H1 (cell line): Measurements from ENCODE around the gene S100A13. TPM values are rescaled to one million over a fixed set of nuclear protein-coding genes. Genes with fewer than 3 reads are reported as not detected.

Experiments
- CTCF ChIA-PET: fragments of 300-600 bp; sonication (Branson Sonifier 250); formaldehyde crosslinking; loops from one replicate; lab custom pipeline; 2021; ENCODE audit not compliant: partially characterized antibody; lab: Charles Lee
- POLR2A ChIA-PET: fragments of 300-600 bp; sonication (Branson Sonifier 250); formaldehyde crosslinking; loops from one replicate; lab custom pipeline; 2021; ENCODE audit warnings: inconsistent platforms; ENCODE audit not compliant: partially characterized antibody; lab: Charles Lee
- DNase-seq, 2 experiments: peaks; one replicate each; pipeline versions ENCODE4 v3.0.0 to v3.0.0-alpha.2; 2010 to 2022; ENCODE audit warnings: low spot score in 2 of 2, low read depth in 1 of 2, mixed read lengths in 1 of 2
- FAIRE-seq: peaks from 2 replicates; lab custom pipeline; 2011; peaks lifted over from hg19 to GRCh38; lab: Jason Lieb, UNC
- H2AFZ ChIP-seq: 2 replicates; pipeline ENCODE4 v1.8.1; 2012; ENCODE audit warnings: low read length, inconsistent platforms
- H2AK5ac ChIP-seq: 2 replicates; pipeline ENCODE4 v1.6.1; 2013; ENCODE audit warnings: low read depth, low read length
- H2BK120ac ChIP-seq: replicated peaks from 2 replicates; pipeline ENCODE3; 2013; ENCODE audit warnings: low read depth, low read length, inconsistent platforms
- H2BK12ac ChIP-seq: 2 replicates; pipeline ENCODE4 v1.6.1; 2013; ENCODE audit warnings: low read depth, low read length
- H2BK15ac ChIP-seq: 2 replicates; pipeline ENCODE4 v1.6.1; 2013; ENCODE audit warnings: low read length
- H2BK20ac ChIP-seq: 2 replicates; pipeline ENCODE4 v1.6.1; 2013; ENCODE audit warnings: low read length
- H2BK5ac ChIP-seq: 2 replicates; pipeline ENCODE4 v1.6.1; 2013; ENCODE audit warnings: low read depth, low read length
- H3K14ac ChIP-seq: 2 replicates; pipeline ENCODE4 v1.6.1; 2013; ENCODE audit warnings: inconsistent platforms; ENCODE audit not compliant: insufficient read length
- H3K18ac ChIP-seq: 2 replicates; pipeline ENCODE4 v1.6.1; 2013; ENCODE audit warnings: low read length; ENCODE audit errors: extremely low read depth
- H3K23ac ChIP-seq: 2 replicates; pipeline ENCODE4 v1.6.1; 2013; ENCODE audit warnings: inconsistent platforms; ENCODE audit not compliant: insufficient read length
- H3K23me2 ChIP-seq: 2 replicates; pipeline ENCODE4 v1.6.1; 2013; ENCODE audit warnings: low read depth, low read length
- H3K27ac ChIP-seq: 2 replicates; pipeline ENCODE4 v1.6.1; 2011; ENCODE audit warnings: low read depth, low read length, inconsistent platforms
- H3K27me3 ChIP-seq, 4 experiments: replicated peaks in 1 of 4; 1 replicate in 1 of 4; 2 replicates in 3 of 4; pipeline versions ENCODE4 v1.6.1 to v1.8.1; 2011 to 2013; ENCODE audit warnings: low read length in 3 of 4, mild to moderate bottlenecking in 3 of 4, inconsistent platforms in 2 of 4, mixed read lengths in 2 of 4, moderate library complexity in 1 of 4; ENCODE audit not compliant: control insufficient read depth in 3 of 4, insufficient read depth in 3 of 4; ENCODE audit errors: extremely low read depth in 1 of 4
- H3K36me3 ChIP-seq, 4 experiments: 2 replicates each; pipeline versions ENCODE4 v1.6.1 to v1.8.1; 2011 to 2013; ENCODE audit warnings: mild to moderate bottlenecking in 4 of 4, low read length in 3 of 4, moderate library complexity in 2 of 4, control low read depth in 1 of 4, inconsistent platforms in 1 of 4; ENCODE audit not compliant: insufficient read depth in 4 of 4, control insufficient read depth in 2 of 4
- H3K4ac ChIP-seq: replicated peaks from 2 replicates; pipeline ENCODE3; 2013; ENCODE audit warnings: low read length, low read depth, mixed read lengths, inconsistent platforms; ENCODE audit not compliant: insufficient read length
- H3K4me1 ChIP-seq, 4 experiments: replicated peaks in 1 of 4; 1 replicate in 1 of 4; 2 replicates in 3 of 4; pipeline versions ENCODE4 v1.6.1 to v1.8.1; 2011 to 2013; ENCODE audit warnings: low read length in 3 of 4, inconsistent platforms in 2 of 4, mixed read lengths in 1 of 4; ENCODE audit not compliant: insufficient read depth in 4 of 4, control insufficient read depth in 3 of 4
- H3K4me2 ChIP-seq, 2 experiments: 2 replicates each; pipeline versions ENCODE4 v1.6.1 to v1.8.1; 2011 to 2013; ENCODE audit warnings: low read depth in 2 of 2, low read length in 2 of 2, control low read depth in 1 of 2, inconsistent platforms in 1 of 2, mild to moderate bottlenecking in 1 of 2; ENCODE audit not compliant: insufficient read depth in 1 of 2
- H3K4me3 ChIP-seq, 4 experiments: fragments of 200-600, 300-600 bp in 1 of 4; sonication (generic), shearing (Covaris generic), sonication (Bioruptor Twin) in 1 of 4; 2 replicates each; pipeline versions ENCODE4 v1.5.1 to v1.8.1; 2011 to 2016; ENCODE audit warnings: low read length in 4 of 4, low read depth in 3 of 4, control low read depth in 2 of 4, inconsistent platforms in 2 of 4, mild to moderate bottlenecking in 2 of 4, mixed read lengths in 1 of 4, moderate library complexity in 1 of 4; ENCODE audit not compliant: insufficient read depth in 2 of 4; ENCODE audit errors: extremely low read depth in 1 of 4
- H3K56ac ChIP-seq: replicated peaks from 2 replicates; pipeline ENCODE3; 2013; ENCODE audit warnings: low read depth, mild to moderate bottlenecking, mixed read lengths, low read length, inconsistent platforms; ENCODE audit not compliant: insufficient read length
- H3K79me1 ChIP-seq: 2 replicates; pipeline ENCODE4 v1.6.1; 2013; ENCODE audit warnings: low read depth, low read length, control low read depth
- H3K79me2 ChIP-seq, 2 experiments: 2 replicates each; pipeline versions ENCODE4 v1.6.1 to v1.8.1; 2012 to 2013; ENCODE audit warnings: low read length in 2 of 2, mild to moderate bottlenecking in 2 of 2, inconsistent platforms in 1 of 2; ENCODE audit not compliant: insufficient read depth in 2 of 2, control insufficient read depth in 1 of 2
- H3K9ac ChIP-seq, 4 experiments: replicated peaks in 1 of 4; 1 replicate in 1 of 4; 2 replicates in 3 of 4; pipeline versions ENCODE4 v1.6.1 to v1.8.1; 2011 to 2013; ENCODE audit warnings: low read depth in 3 of 4, low read length in 3 of 4, control low read depth in 2 of 4, mild to moderate bottlenecking in 2 of 4, moderate library complexity in 2 of 4, inconsistent platforms in 1 of 4; ENCODE audit errors: extremely low read depth in 1 of 4
- H3K9me3 ChIP-seq, 2 experiments: 2 replicates each; pipeline versions ENCODE4 v1.6.1 to v1.8.1; 2012 to 2013; ENCODE audit warnings: mild to moderate bottlenecking in 2 of 2, moderate library complexity in 2 of 2, control low read depth in 1 of 2, inconsistent platforms in 1 of 2, low read depth in 1 of 2, low read length in 1 of 2, mixed read lengths in 1 of 2; ENCODE audit not compliant: insufficient read depth in 2 of 2
- H4K20me1 ChIP-seq, 2 experiments: replicated peaks in 1 of 2; 2 replicates each; pipeline versions ENCODE3 to v1.8.1; 2011 to 2013; ENCODE audit warnings: inconsistent platforms in 2 of 2, low read length in 2 of 2, mild to moderate bottlenecking in 1 of 2; ENCODE audit not compliant: insufficient read depth in 2 of 2, control insufficient read depth in 1 of 2
- H4K5ac ChIP-seq: 2 replicates; pipeline ENCODE4 v1.6.1; 2013; ENCODE audit warnings: low read length, low read depth, mixed read lengths, inconsistent platforms; ENCODE audit not compliant: insufficient read length
- H4K8ac ChIP-seq: 2 replicates; pipeline ENCODE4 v1.8.0; 2013; ENCODE audit warnings: mild to moderate bottlenecking, moderate library complexity, low read length, inconsistent platforms; ENCODE audit not compliant: insufficient read depth; ENCODE audit errors: extremely low read depth
- H4K91ac ChIP-seq: replicated peaks from 2 replicates; pipeline ENCODE3; 2013; ENCODE audit warnings: low read length, mixed read lengths, inconsistent platforms; ENCODE audit not compliant: insufficient read length
- CHD1 ChIP-seq: IDR thresholded peaks from 2 replicates; pipeline ENCODE4 v1.6.1; 2012; ENCODE audit warnings: low read depth, low read length, improper control_type of control experiment
- CHD2 ChIP-seq: IDR thresholded peaks from 2 replicates; pipeline ENCODE4 v1.6.1; 2012; ENCODE audit warnings: low read length, improper control_type of control experiment
- EP300 ChIP-seq, 2 experiments: IDR thresholded peaks; 1 replicate in 1 of 2; 2 replicates in 1 of 2; pipeline ENCODE4 v1.6.1; 2011 to 2012; ENCODE audit warnings: low read depth in 2 of 2, low read length in 2 of 2, mild to moderate bottlenecking in 2 of 2, borderline replicate concordance in 1 of 2, inconsistent platforms in 1 of 2, moderate library complexity in 1 of 2
- FOSL1 ChIP-seq: IDR thresholded peaks from 2 replicates; pipeline ENCODE4 v1.6.1; 2011; ENCODE audit warnings: mild to moderate bottlenecking, low read depth, low read length, moderate library complexity; ENCODE audit not compliant: insufficient read depth
- HDAC6 ChIP-seq: IDR thresholded peaks from one replicate; pipeline ENCODE4 v1.7.1; 2012; ENCODE audit warnings: low read depth, mild to moderate bottlenecking, inconsistent platforms, low read length, moderate library complexity
- NRF1 ChIP-seq: IDR thresholded peaks from 2 replicates; pipeline ENCODE4 v1.6.1; 2011; ENCODE audit warnings: mild to moderate bottlenecking, low read depth, low read length, improper control_type of control experiment
- RBBP5 ChIP-seq: IDR thresholded peaks from 2 replicates; pipeline ENCODE4 v1.7.1; 2012; ENCODE audit warnings: low read depth, mild to moderate bottlenecking, inconsistent platforms, low read length, moderate library complexity, borderline replicate concordance
- RNF2 ChIP-seq: fragments of 200-900, 300-1000 bp; sonication (generic); IDR thresholded peaks from 2 replicates; pipeline ENCODE4 v1.7.1; 2016; ENCODE audit warnings: borderline replicate concordance, low read depth, mild to moderate bottlenecking, antibody characterized with exemption, low read length; ENCODE audit not compliant: poor library complexity, severe bottlenecking; ENCODE audit errors: missing control alignments
- SIRT6 ChIP-seq: IDR thresholded peaks from one replicate; pipeline ENCODE4 v1.7.1; 2012; ENCODE audit warnings: low read length, inconsistent platforms
- SP1 ChIP-seq: IDR thresholded peaks from 2 replicates; pipeline ENCODE4 v1.6.1; 2011; ENCODE audit warnings: low read depth, low read length
- ZNF274 ChIP-seq: IDR thresholded peaks from 2 replicates; pipeline ENCODE4 v1.7.0; 2012; ENCODE audit warnings: low read length, borderline replicate concordance; ENCODE audit errors: extremely low read depth
- WGBS, 2 experiments: shearing (Covaris generic) in 1 of 2; methylation state at CpG; one replicate each; pipeline versions ENCODE4 v1.1.6 to v1.1.7; 2013 to 2015; ENCODE audit warnings: low lambda C conversion rate in 2 of 2, mixed read lengths in 2 of 2, inconsistent platforms in 1 of 2, low coverage in 1 of 2, missing lambda C conversion rate in 1 of 2; ENCODE audit not compliant: insufficient replicate concordance in 2 of 2, insufficient coverage in 1 of 2, insufficient read length in 1 of 2; ENCODE audit errors: extremely low coverage in 1 of 2, missing lambda C conversion rate in 1 of 2; 5-methylcytosine and 5-hydroxymethylcytosine counted together
- polyA plus RNA-seq, 7 experiments: library from polyadenylated mRNA; depleted of rRNA in 3 of 7; stranded (reverse) in 5 of 7; unstranded in 2 of 7; fragments of >200 nt in 5 of 7; fragments of 200-250 nt in 2 of 7; gene quantifications; 1 replicate in 5 of 7; 2 replicates in 1 of 7; 4 replicates in 1 of 7; pipeline versions ENCODE4 v1.2.1 to v1.2.3, GENCODE V29; 2011 to 2013; ENCODE audit warnings: missing spikeins in 2 of 7, mixed read lengths in 2 of 7
- total RNA-seq: library from RNA; stranded (reverse); fragmentation: NEBNext Ultra II Directional; extraction: Animal tissue kit (Norgen Biotek cat#: 25700); gene quantifications from 2 replicates; pipeline ENCODE4 v1.2.1, GENCODE V29; 2021

S100A13 gene
- total and polyA plus RNA-seq, 2 of the 8 experiments (the other 6 are each of a cell fraction or from before 2014, with no cell fraction given) = 63.6 to 127 TPM

DNA sequence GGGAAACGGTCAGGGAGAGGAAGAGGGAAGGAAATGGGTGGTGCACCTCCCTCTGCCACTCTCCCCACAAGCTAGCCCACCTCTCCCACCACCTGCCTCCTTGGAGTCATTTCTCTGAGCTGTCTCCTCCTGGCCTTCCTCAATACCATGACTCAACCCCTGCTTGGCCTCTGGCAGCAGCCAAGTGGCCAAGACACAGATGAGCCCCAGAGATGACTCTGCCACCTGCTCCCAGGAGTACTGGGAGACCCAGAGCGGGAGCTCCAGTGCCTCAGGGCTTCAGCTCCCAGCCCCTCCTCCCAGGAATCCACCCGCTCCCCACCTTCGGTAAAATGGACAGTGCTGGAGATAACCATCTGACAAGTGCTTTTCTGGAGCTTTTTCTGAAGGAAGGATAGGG is 17.0 kb downstream of the S100A13 start:
- Histone ChIP-seq H3K23ac (no peak overlapping the region), H2AK5ac (peak overlapping the region; percentile 9; the same call in 1 of the 2 replicates), H3K27me3 (no peaks in the 10 kb centered on the region; a peak in 1 of 7 replicates), H3K4me2 (no peak overlapping the region), H2BK5ac (no peak overlapping the region; the same call in 1 of the 2 replicates), H3K36me3 (no peaks in the 10 kb centered on the region), H3K27ac (no peak overlapping the region), H3K4me3 (no peak overlapping the region), H2BK12ac (no peak overlapping the region), H3K79me2 (no peaks in the 10 kb centered on the region), H4K5ac (no peak overlapping the region), H3K9me3 (no peaks in the 10 kb centered on the region), H3K4ac (no peak overlapping the region), H3K4me1 (peaks cover 0 to 35% (median 21%) of the 10 kb centered on the region in 4 experiments; a peak in 6 of 7 replicates), H3K79me1 (no peaks in the 10 kb centered on the region), H3K9ac (no peak overlapping the region), H2BK15ac (no peak overlapping the region), H4K20me1 (no peaks in the 10 kb centered on the region), H2BK20ac (no peak overlapping the region), H3K23me2 (peaks cover 3% of the 10 kb centered on the region; the same call in 1 of the 2 replicates), H3K56ac (no peak overlapping the region), H4K8ac (no peak overlapping the region), H3K18ac (no peak overlapping the region), H4K91ac (no peak overlapping the region), H3K14ac (no peak overlapping the region), H2BK120ac (no peak overlapping the region), H2AFZ (no peak overlapping the region)
- 97% methylated on average over 4 of the region's 4 CpGs; no CpG with 5 or more reads in 1 of the 2 experiments for WGBS, 2 experiments
- DNase-seq (no peak), FAIRE-seq (no peak)
- POLR2A ChIA-PET = interaction anchor here (15.3 kb wide), 1 partner anchor 18 kb away, joined by 261 read pairs; the partner anchor contains the start of genes CHTOP, S100A1 and S100A13
- CTCF ChIA-PET = interaction anchor here (0.8 to 15.9 kb wide), 5 partner anchors 8 to 77 kb away, joined by 3 to 224 read pairs (median 4); partner anchors contain the start of gene S100A13
- TF ChIP-seq FOSL1 (no peak), HDAC6 (no peak), RNF2 (no peak), SIRT6 (no peak), EP300 (IDR thresholded peaks at IDR 0.05; ENCODE audit: borderline replicate concordance in 1 of 2, low read depth in 2 of 2, low read length in 2 of 2) (no peak), CHD2 (no peak), ZNF274 (no peak), SP1 (no peak), CHD1 (no peak), RBBP5 (no peak), NRF1 (no peak)
